A673 (cell line): Measurements from ENCODE around the gene COLQ.

Experiments
- CTCF ChIP-seq: fragments of 300-800, 200-600 bp; sonication (generic); conservative IDR thresholded peaks from 2 replicates; pipeline ENCODE4 v1.5.1; 2017; ENCODE audit warnings: low read depth, mild to moderate bottlenecking, antibody characterized with exemption, low read length, moderate library complexity, mixed read lengths
- EZH2 ChIP-seq: fragments of 200-600 bp; sonication (generic); IDR thresholded peaks from 2 replicates; pipeline ENCODE4 v1.6.1; 2017; ENCODE audit warnings: borderline replicate concordance, low read depth, mild to moderate bottlenecking, mixed read lengths, antibody characterized with exemption, low read length; ENCODE audit not compliant: poor library complexity, severe bottlenecking

- TF ChIP-seq EZH2: no peak
- no peak for TF ChIP-seq CTCF
Measured at GRCh38 chr3:15499536-15499935, 22.0 kb downstream of the COLQ start.
